SK-N-SH (cell line): ENCODE measurements around the gene PTCH2. TPM values are rescaled to one million over a fixed set of nuclear protein-coding genes. Genes with fewer than 3 reads are reported as not detected.

Experiments used
- CTCF ChIA-PET: fragments of 300-600, 350-600 bp; formaldehyde crosslinking; extraction: SDS; loops from one replicate; lab custom pipeline; 2021; lab: Yijun Ruan, JAX
- POLR2A ChIA-PET: fragments of 350-600 bp; sonication (Branson Sonifier 250); formaldehyde crosslinking; extraction: SDS; loops from one replicate; lab custom pipeline; 2020; ENCODE audit warnings: antibody characterized with exemption, inconsistent platforms; lab: Yijun Ruan, JAX
- DNase-seq: peaks from one replicate; pipeline ENCODE4 v3.0.0; 2012
- H2AFZ ChIP-seq: fragments of 200-600 bp; sonication (generic); 2 replicates; pipeline ENCODE4 v1.8.1; 2016; ENCODE audit warnings: antibody characterized with exemption, mild to moderate bottlenecking, low read depth
- H3F3A ChIP-seq: fragments of 200-600 bp; sonication (generic); replicated peaks from 2 replicates; pipeline ENCODE3; 2016; ENCODE audit warnings: antibody characterized with exemption, mild to moderate bottlenecking; ENCODE audit not compliant: insufficient read depth
- H3K27ac ChIP-seq, 2 experiments: fragments of 200-500 bp in 1 of 2; fragments of 200-600 bp in 1 of 2; sonication (Bioruptor generic) in 1 of 2; sonication (generic), shearing (Covaris generic) in 1 of 2; 2 replicates each; pipeline versions ENCODE4 v1.5.1 to v1.6.1; 2014 to 2016; ENCODE audit warnings: low read depth in 2 of 2, inconsistent platforms in 1 of 2, low read length in 1 of 2, mild to moderate bottlenecking in 1 of 2, mixed read lengths in 1 of 2
- H3K27me3 ChIP-seq: fragments of 200-600 bp; sonication (generic), shearing (Covaris generic); 2 replicates; pipeline ENCODE4 v1.6.1; 2016; ENCODE audit warnings: mixed run types; ENCODE audit not compliant: insufficient read depth
- H3K36me3 ChIP-seq, 2 experiments: fragments of 200-500 bp in 1 of 2; fragments of 200-600 bp in 1 of 2; sonication (Bioruptor generic) in 1 of 2; sonication (generic) in 1 of 2; replicated peaks in 1 of 2; 2 replicates each; pipeline versions ENCODE3 to v1.5.1; 2014 to 2016; ENCODE audit warnings: low read length in 1 of 2, mild to moderate bottlenecking in 1 of 2; ENCODE audit not compliant: insufficient read depth in 2 of 2, control insufficient read depth in 1 of 2
- H3K4me1 ChIP-seq, 2 experiments: fragments of 200-500 bp in 1 of 2; fragments of 200-600 bp in 1 of 2; sonication (Bioruptor generic) in 1 of 2; sonication (generic), shearing (Covaris generic) in 1 of 2; 2 replicates each; pipeline versions ENCODE4 v1.5.1 to v1.6.1; 2014 to 2016; ENCODE audit warnings: low read depth in 1 of 2, low read length in 1 of 2, mixed run types in 1 of 2; ENCODE audit not compliant: insufficient read depth in 2 of 2, control insufficient read depth in 1 of 2
- H3K4me2 ChIP-seq: fragments of 200-600 bp; sonication (generic), shearing (Covaris generic); 2 replicates; pipeline ENCODE4 v1.6.1; 2017; ENCODE audit warnings: mixed run types
- H3K4me3 ChIP-seq, 2 experiments: fragments of 200-500 bp in 1 of 2; fragments of 200-600 bp in 1 of 2; sonication (Bioruptor generic) in 1 of 2; sonication (generic), shearing (Covaris generic) in 1 of 2; 2 replicates each; pipeline versions ENCODE4 v1.5.1 to v1.8.1; 2014 to 2016; ENCODE audit warnings: low read depth in 2 of 2, inconsistent platforms in 1 of 2, low read length in 1 of 2, mild to moderate bottlenecking in 1 of 2, mixed read lengths in 1 of 2, moderate library complexity in 1 of 2
- H3K79me2 ChIP-seq: fragments of 200-600 bp; sonication (generic); 2 replicates; pipeline ENCODE4 v1.8.1; 2017; ENCODE audit warnings: mild to moderate bottlenecking; ENCODE audit not compliant: insufficient read depth
- H3K9ac ChIP-seq: fragments of 200-600 bp; sonication (generic); 2 replicates; pipeline ENCODE4 v1.6.1; 2017; ENCODE audit warnings: mixed run types
- H3K9me2 ChIP-seq: fragments of 200-600 bp; sonication (generic); 2 replicates; pipeline ENCODE4 v1.6.1; 2017; ENCODE audit warnings: mixed run types
- H3K9me3 ChIP-seq: fragments of 200-600 bp; sonication (generic); 2 replicates; pipeline ENCODE4 v1.6.1; 2017; ENCODE audit warnings: mixed run types, mild to moderate bottlenecking, moderate library complexity
- H4K20me1 ChIP-seq: fragments of 200-600 bp; sonication (generic); 2 replicates; pipeline ENCODE4 v1.6.1; 2017; ENCODE audit warnings: mild to moderate bottlenecking, mixed run types; ENCODE audit not compliant: insufficient read depth
- CHD2 ChIP-seq: fragments of 150-350 bp; IDR thresholded peaks from 2 replicates; pipeline ENCODE4 v1.6.1; 2018; ENCODE audit warnings: low read length; ENCODE audit not compliant: partially characterized antibody
- EZH2phosphoT487 ChIP-seq: fragments of 200-600 bp; sonication (generic); IDR thresholded peaks from 2 replicates; pipeline ENCODE4 v1.6.1; 2017; ENCODE audit warnings: low read depth, mixed run types, mild to moderate bottlenecking, antibody characterized with exemption, moderate library complexity, borderline replicate concordance
- FOXM1 ChIP-seq: IDR thresholded peaks from 2 replicates; pipeline ENCODE4 v1.4.0; 2012; ENCODE audit warnings: low read depth, mild to moderate bottlenecking
- GABPA ChIP-seq: IDR thresholded peaks from 2 replicates; pipeline ENCODE4 v1.4.0; 2012; ENCODE audit warnings: low read depth, mild to moderate bottlenecking
- NRF1 ChIP-seq: IDR thresholded peaks from 2 replicates; pipeline ENCODE4 v1.6.1; 2012; ENCODE audit warnings: low read depth, mild to moderate bottlenecking, low read length
- RAD21 ChIP-seq: IDR thresholded peaks from 2 replicates; pipeline ENCODE4 v1.6.1; 2012; ENCODE audit warnings: mild to moderate bottlenecking, low read length
- RCOR1 ChIP-seq: fragments of 150-350 bp; IDR thresholded peaks from 2 replicates; pipeline ENCODE4 v1.6.1; 2017; ENCODE audit warnings: antibody characterized with exemption, low read length
- REST ChIP-seq: IDR thresholded peaks from 2 replicates; pipeline ENCODE4 v1.6.1; 2012; ENCODE audit warnings: mild to moderate bottlenecking, low read depth, low read length, moderate library complexity
- SMC3 ChIP-seq: IDR thresholded peaks from 2 replicates; pipeline ENCODE4 v1.6.1; 2012; ENCODE audit warnings: low read depth, low read length, improper control_type of control experiment
- TCF12 ChIP-seq: IDR thresholded peaks from 2 replicates; pipeline ENCODE4 v1.4.0; 2012
- USF1 ChIP-seq: IDR thresholded peaks from 2 replicates; pipeline ENCODE4 v1.4.0; 2012; ENCODE audit warnings: low read depth, borderline replicate concordance
- USF2 ChIP-seq: fragments of 150-350 bp; IDR thresholded peaks from 2 replicates; pipeline ENCODE4 v1.6.1; 2017; ENCODE audit warnings: antibody characterized with exemption, low read length, low read depth, borderline replicate concordance
- ZBTB33 ChIP-seq: IDR thresholded peaks from 2 replicates; pipeline ENCODE4 v1.4.0; 2012; ENCODE audit warnings: low read depth, borderline replicate concordance
- WGBS: methylation state at CpG from one replicate; pipeline ENCODE4 v1.1.6; 2017; ENCODE audit warnings: low lambda C conversion rate; 5-methylcytosine and 5-hydroxymethylcytosine counted together
- polyA plus RNA-seq, 3 experiments: library from polyadenylated mRNA; depleted of rRNA; stranded (reverse); fragments of >200 nt; gene quantifications; 2 replicates each; pipeline ENCODE4 v1.2.3, GENCODE V29; 2012

PTCH2 gene
- polyA plus RNA-seq, 1 of the 3 experiments (the other 2 are of a cell fraction) = 1.2 TPM

- Histone ChIP-seq H3K79me2 (no peaks in the 10 kb centered on the region), H3K9me2 (no peaks in the 10 kb centered on the region), H4K20me1 (no peaks in the 10 kb centered on the region), H3F3A (peaks cover 2% of the 10 kb centered on the region), H3K9ac (no peak overlapping the region), H3K9me3 (no peaks in the 10 kb centered on the region), H3K4me3 (no peak overlapping the region), H3K4me2 (no peak overlapping the region), H3K36me3 (no peaks in the 10 kb centered on the region), H3K27me3 (no peaks in the 10 kb centered on the region), H3K4me1 (no peaks in the 10 kb centered on the region), H2AFZ (no peak overlapping the region), H3K27ac (no peak overlapping the region)
- DNase-seq = no peak
- TF ChIP-seq USF2 = no peak
- TF ChIP-seq ZBTB33 = no peak
- no peak for TF ChIP-seq RAD21
- TF ChIP-seq TCF12 = no peak
- TF ChIP-seq CHD2 = no peak
- TF ChIP-seq RCOR1 = no peak
- no peak for TF ChIP-seq USF1
- no peak for TF ChIP-seq GABPA
- TF ChIP-seq NRF1 = no peak
- no peak for TF ChIP-seq FOXM1
- no peak for TF ChIP-seq SMC3
- no peak for TF ChIP-seq EZH2phosphoT487
- no peak for TF ChIP-seq REST
- CTCF ChIA-PET = interaction anchor here (1.3 kb wide), 1 partner anchor 13 kb away, joined by 3 read pairs; no protein-coding TSS in a partner anchor
- POLR2A ChIA-PET = no interaction called here
- 90% methylated on average over 2 of the region's 2 CpGs for WGBS
These were observed 6.6 kb upstream of the PTCH2 start for GRCh38 chr1:44849575-44850132.
